Head of caudate nucleus (tissue), 42 donors: Measurements from ENCODE around the gene OR5K2.

Experiments
- DNase-seq, 42 donors: peaks; one replicate each; pipeline versions ENCODE4 v3.0.0 to v3.0.0-alpha.2; 2020 to 2021; ENCODE audit warnings: mixed read lengths in 7 of 42
- intact Hi-C: fragments of 100-400 bp; cut with DNase I; formaldehyde crosslinking; loops from one replicate; pipeline ENCODE4 v1.15.0; 2022

OR5K2 gene

DNA sequence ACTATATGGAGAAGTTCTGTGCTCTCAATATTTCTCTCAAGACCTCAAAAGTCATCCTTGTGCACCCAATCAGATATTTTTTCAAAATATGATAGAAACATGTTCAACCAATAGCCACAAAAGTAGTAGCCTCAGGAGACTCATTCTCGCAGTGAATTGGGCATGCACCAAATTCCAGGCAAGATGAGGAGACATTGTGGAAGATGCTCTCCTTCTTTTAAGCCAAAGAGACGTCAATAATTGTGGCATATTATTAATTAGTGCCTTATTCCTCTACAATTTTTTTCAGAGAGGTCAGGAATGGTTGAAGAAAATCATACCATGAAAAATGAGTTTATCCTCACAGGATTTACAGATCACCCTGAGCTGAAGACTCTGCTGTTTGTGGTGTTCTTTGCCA lies at the start of gene OR5K2:
Gene OR5K2, plus strand, starts transcription at position 301 of the 400 bp plus-strand sequence. Its CDS starts 0 bp downstream, at position 301.
- DNase-seq: no peak
- intact Hi-C loops: no loop called here

DNA sequence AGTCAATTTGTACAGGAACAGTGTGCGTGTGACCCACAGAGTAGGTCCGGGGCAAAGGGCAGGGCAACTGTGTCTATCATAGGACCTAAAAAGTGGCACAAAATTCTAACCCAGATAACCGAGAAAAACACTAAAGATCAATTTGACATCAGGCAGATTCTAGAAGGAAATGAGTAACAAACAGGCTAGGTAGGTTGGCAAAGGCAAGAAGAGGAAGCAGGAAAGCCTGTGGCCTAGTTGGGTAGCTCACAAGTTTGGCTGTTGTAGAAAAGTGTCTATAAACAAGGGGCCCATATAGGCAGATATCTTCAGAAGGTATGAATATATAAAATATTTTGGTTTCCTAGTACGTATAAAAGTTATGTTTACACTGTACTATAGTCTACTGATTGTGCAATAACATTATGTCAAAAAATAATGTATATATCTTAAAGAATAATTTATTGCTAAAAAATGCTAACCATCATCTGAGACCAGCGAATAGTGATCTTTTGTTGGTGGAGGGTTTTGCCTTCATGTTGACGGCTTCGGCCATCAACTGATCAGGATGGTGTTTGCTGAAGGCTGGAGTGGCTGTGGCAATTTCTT lies 47.8 kb upstream of the OR5K2 start:
- intact Hi-C loops: no loop called here
- DNase-seq: no peak

DNA sequence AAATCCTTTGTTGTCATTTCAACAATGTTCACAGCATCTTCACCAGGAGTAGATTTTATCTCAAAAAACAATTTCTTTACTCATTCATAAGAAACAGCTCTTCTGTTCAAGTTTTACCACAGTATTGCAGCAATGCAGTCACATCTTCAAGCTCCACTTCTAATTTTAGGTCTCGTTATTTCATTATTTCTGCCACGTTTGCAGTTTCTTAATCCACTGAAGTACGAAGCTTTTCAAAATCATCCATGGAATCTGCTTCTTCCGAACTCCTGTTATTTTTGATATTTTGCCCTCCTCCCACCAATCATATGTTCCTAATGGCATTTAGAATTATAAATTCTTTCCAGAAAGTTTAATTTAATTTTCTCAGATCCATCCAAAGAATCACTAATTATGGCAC lies 47.1 kb upstream of the OR5K2 start:
- no peak for DNase-seq
- intact Hi-C loops: no loop called here

DNA sequence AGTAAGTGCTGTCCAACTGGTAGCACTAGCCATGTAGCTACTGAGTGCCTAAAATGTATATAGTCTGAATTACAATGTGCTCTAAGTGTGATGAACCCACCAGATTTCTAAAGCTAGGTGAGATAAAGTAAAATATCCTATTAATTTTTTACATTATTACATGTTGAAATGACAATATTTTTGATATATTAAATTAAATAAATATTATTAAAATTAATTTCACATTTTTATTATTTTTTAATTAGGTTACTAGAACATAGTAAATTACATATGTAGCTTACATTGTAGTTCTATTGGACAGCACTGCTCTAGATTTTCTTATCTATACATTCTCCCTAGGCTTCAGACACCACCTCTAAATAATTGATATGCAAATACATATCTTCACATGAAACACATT lies 43.7 kb upstream of the OR5K2 start:
- intact Hi-C loops: no loop called here
- no peak for DNase-seq

DNA sequence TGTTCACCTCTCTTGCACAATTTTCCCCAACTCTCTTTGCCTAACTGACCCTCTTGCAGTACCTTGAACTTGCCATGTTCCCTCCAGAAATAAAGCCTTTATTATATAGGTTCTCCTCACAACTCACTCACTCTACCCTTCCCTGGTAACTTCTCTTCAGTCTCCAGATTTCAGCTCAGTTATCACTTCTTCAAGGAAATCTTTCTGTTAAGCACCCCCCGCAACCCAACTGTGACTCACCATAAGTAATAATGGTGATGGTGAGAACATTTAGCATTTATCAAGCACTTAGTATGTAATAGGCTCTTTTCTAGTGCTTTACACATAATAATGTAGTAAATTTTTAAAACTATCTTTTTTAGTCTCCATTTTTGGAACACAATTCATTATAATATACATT lies 42.6 kb upstream of the OR5K2 start:
- intact Hi-C loops: no loop called here
- DNase-seq: peak in 17 of 42 donors; percentile 8 to 76 (median 40)

DNA sequence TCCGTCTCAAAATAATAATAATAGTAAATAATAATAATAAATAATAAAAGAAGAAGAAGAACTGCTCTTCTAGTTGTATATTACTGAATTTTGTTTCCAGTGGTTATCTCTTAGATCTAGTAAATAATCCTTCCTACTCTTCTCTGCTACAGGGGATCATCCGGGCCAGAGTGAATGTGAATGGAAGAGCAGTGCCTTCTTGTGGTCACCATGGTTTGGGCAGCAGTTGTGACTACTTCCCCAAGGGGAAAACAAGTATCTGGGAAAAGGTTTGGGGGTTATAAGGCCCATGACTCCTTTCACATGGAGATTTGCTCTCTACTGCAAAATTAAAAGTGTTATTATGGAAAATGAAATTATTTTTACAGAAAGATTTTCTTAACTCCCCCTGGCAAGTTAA lies 39.9 kb upstream of the OR5K2 start:
- DNase-seq: no peak
- intact Hi-C loops: no loop called here

DNA sequence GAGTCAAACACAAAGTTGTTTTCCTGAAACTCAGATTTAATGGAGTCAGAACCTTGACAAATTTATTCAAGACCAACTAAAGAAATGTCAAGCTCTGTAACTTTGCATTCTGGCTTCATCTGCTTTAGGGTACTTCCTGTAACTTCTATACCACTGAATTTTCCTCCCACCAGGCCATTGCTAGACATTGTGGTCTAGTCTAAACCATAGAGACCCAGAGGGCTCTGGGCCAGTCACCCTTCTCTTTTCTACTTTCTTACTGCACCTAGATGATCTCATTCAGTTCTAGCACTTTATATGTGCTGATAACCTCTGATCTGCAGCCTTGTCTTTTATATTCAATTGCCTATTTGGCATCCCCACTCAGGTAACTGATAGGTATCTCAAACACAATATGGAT lies 37.3 kb upstream of the OR5K2 start:
- no peak for DNase-seq
- intact Hi-C loops: no loop called here

DNA sequence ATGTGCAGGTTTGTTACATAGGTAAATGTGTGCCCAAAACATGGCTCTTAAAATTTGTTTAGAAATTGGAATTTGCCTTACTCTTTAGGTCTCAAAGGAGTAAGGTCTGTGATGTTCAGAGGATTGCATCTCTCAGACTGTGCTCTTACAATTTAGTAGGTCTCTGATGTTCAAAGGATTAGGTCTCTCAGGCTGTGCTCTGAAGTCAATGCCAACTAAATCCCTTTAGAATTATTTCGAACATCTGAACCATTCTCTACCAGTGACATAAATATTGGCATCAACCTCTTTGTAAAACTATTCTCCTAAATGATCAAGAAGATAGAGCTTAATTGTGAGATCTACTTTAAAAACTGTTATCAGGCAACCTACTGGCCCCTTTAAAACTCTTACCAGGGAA lies 34.6 kb upstream of the OR5K2 start, which contains the start of gene OR5K1:
Gene OR5K1, plus strand, starts transcription at position 301 of the 400 bp plus-strand sequence. CDS start 6,376 bp downstream, outside the sequence.
- intact Hi-C loops: no loop called here
- no peak for DNase-seq

DNA sequence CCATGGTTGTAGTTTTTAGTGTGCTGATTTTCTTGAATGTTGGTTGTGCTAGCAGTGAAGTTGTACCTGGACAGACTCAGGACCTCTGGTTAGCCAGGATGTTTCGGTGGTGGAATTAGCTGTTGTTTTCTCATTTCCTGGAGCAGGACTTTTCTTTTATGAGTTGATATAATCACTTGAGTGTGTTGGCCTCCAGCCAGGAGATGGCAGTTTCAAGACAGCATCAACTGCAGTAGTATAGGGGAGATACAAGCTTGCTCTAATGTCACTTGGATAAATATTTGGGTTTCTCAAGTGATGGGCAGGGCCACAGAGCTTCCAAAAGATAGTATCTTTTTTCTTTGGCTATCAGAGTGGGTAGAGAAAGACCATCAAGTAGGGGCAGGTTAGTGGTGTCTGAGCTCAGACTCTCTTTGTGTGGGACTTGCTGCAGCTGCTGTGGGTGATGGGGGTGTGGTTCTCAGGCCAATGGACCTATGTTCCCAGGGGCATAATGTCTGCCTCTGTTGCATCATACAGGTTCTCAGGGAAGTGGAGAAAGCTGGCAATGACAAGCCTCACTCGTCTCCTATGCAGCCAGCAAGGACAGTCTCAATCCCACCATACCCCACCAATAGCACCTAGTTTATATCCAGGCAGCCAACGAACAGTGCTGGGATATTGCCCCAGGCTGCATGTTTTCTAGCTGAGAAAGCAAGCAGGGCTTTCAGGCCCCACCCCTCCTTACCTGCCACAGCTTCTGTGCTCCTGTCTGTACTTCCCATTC lies 14.6 kb upstream of the OR5K2 start:
- DNase-seq: no peak
- intact Hi-C loops: no loop called here

DNA sequence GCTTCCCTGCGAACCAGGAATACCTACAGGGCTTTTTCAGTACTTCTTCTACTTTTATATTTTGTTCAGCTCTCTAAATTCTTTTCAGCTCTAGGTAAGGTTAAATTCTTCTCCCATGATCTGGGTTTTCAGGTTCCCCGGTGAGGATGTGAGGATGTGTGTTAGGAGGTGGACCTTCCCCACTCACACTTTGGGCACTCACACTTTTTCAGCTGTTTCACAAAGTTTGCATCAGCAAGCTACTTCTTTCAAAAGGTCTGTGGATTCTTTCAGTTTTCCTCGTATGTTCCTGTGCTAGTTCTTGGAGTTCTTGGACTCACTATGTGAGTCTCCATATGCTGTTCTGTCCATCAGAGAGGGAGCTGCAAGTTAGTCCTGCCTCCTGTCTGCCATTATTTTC lies 13.9 kb upstream of the OR5K2 start:
- intact Hi-C loops: no loop called here

DNA sequence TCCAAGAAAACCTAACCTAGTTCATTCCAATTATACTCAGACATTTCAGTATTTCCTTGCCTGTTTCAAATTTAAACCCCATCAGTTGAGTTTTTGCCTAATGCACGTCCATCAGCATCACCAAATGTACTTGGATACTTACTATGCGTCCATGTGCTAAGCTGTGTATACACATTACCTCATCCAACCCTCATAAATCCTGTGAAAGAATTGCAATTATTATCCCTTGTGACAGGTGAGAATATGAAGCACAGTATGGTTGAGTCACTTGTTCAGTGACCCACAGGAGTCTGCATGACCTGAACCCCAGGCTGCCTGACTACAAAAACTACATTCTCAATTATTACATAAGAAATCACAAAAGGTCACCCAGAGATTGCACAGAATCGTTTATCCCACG lies 2.5 kb downstream of the OR5K2 start:
- DNase-seq: no peak
- intact Hi-C loops: no loop called here

More for the DNA sequence above, 13.9 kb upstream of the OR5K2 start:
- DNase-seq: no peak

DNA sequence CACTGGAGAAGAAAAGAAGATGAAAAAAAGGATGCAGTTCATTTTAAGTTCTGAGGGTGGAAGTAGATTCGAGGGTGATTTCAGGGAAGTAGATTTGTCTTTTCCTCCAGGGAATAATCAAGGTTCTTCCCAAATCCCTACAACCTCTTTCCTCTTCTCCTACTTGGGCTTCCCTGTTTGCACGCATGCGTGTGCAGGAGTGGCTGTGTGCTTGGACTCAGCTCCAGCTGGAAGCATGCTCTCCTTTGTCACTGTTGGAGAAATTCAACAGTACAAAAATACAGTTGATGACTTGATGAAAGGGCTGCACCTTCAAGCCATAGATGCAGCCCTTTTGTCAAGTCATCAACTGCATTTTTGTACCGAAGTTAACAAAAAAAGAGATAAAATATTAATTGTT lies 3.8 kb downstream of the OR5K2 start:
- DNase-seq: peak in 21 of 42 donors; percentile 21 to 78 (median 43)

DNA sequence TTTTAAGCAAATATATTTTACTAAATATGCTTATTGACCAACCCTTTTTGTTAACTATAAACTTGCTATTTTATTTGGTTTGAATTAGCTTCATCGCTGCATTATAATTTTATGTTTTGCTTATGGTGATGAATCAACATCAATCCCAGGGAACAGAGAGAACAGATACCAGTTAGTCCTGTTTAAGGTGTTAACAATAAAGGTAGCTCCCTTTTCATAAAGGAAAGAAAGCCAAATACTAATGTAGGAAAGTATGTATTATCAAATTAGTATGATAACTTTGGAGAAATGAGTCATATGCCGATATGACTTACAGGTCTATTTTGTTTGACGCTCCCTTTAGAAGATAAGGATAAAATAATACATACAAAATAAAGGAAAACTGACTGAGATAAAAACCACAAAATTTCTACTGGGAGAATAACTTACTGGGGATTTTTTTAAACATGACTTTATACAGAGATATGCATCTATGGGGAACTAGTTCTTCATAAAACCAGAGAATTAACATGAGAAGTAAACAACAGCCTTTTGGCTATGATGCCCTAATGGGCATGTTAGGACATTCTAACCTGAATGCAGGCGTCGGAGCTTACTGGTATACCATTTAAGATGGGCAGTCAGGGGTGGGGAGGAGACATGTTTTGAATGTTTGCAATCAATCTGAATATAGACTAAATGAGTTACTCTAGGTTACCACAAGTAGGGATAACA lies 4.5 kb downstream of the OR5K2 start:
- no peak for DNase-seq
- intact Hi-C loops: no loop called here

More for the DNA sequence above, 3.8 kb downstream of the OR5K2 start:
- intact Hi-C loops: no loop called here

DNA sequence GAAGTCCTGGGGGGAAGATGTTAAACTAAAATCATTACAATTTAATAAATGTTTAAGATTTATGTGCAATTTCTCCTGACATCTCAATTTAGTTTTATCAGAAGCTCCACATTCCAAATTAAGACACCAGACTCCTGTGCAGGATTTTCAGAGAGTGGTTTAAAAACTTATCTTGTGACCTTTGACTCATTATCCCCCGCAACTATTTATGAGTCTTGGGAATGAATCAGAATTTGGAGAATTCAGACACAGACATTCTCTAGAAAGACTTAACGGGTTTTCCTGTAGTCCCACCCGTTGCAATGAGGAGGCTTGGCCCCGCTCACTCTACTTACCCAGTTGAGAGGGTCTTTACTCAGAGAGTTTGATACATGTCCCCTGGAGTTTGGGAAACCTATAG lies 7.1 kb downstream of the OR5K2 start:
- intact Hi-C loops: no loop called here
- DNase-seq: no peak

DNA sequence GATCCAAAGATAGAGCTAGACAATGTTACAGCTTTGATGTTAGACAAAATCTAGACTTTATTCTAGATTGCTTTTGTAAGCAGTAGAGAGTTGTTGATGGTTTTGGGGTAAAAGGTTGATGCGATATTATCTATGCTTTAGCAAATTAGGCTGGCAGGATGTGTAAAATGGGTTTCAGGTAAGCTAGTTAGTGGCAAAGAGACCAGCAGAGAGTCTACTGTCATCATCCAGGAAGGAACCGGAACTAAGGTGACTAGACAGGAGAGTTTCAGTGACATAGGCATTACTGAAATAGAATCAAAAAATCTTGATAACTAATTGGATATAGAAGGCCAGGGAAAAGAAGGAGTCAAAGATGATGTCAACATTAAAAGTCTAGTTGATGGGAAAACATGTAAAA lies 11.1 kb downstream of the OR5K2 start:
- no peak for DNase-seq
- intact Hi-C loops: no loop called here

DNA sequence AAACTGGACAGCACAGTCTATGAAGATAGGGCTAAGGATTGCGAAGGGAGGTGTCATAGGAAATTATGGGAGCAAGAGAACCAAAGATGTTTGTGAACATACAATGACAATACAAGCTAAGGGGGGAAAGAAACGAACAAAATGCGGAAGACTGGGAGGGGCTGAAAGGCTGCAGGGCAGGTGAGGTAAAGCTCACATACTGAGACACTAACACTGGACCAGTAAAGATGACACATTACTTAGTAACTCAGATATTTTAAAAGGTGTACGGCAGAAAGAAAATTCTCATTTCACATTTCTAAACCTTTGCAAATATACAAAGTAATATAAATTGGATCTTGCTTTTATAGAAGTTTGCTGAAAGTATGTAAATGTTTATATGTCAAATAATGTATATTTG lies 15.1 kb downstream of the OR5K2 start:
- intact Hi-C loops: no loop called here

DNA sequence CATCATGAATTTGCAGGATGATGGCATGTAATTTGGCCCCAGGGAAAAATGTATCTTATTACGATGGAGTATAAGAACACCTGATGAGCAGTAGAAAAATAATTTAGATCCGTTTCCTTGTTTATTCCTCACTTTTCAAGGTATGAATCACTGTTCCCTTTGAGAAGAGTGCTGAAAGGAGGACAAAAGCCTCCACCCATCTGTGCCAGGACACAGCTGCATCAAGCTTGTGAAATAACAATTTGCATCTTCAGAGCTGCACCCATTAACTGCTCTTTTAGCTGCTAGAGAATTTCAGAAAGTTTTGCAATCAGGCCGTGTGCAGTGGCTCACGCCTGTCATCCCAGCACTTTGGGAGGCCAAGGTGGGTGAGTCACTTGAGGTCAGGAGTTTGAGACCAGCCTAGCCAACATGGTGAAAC lies 15.6 kb downstream of the OR5K2 start:
- DNase-seq: peak in 6 of 42 donors; percentile 12 to 40 (median 32)
- intact Hi-C loops: no loop called here

More for the DNA sequence above, 15.1 kb downstream of the OR5K2 start:
- no peak for DNase-seq

DNA sequence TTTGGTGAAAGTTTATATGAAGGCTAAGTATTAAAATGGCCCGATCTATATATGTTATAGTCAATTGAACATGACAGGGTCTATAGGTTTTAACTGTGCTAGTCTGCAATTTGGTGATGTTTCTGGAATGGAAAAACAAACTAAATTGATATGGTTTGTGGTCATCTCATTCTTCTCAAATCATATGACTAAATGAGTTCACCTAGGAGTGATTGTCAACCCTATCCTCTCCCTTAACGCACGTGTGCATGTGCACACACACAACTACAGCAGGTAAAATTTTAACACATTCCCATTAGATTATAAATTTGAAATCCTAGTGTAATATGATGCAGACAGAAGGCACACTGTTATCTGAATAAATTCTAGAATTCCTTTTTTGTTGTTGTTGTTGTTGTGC lies 16.3 kb downstream of the OR5K2 start:
- no peak for DNase-seq
- intact Hi-C loops: no loop called here

DNA sequence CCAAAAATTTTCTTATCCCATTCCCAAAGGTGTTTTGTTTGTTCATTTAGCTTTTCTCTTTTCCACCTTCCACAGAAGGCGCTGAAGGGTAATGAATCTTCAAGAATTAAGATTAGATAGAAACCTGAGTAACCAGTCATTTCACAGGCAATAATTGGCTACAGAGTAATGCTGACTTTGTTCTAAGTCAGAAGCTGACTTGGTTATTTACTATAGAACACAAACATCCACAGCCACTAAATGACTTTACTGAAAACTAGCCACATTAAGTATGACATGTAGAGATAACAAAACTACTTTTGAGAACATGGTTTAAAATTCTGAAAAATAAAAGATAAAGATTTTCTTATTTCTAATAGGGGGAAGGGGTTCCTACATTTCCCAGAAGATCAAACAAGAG lies 17.5 kb downstream of the OR5K2 start:
- no peak for DNase-seq
- intact Hi-C loops: no loop called here

DNA sequence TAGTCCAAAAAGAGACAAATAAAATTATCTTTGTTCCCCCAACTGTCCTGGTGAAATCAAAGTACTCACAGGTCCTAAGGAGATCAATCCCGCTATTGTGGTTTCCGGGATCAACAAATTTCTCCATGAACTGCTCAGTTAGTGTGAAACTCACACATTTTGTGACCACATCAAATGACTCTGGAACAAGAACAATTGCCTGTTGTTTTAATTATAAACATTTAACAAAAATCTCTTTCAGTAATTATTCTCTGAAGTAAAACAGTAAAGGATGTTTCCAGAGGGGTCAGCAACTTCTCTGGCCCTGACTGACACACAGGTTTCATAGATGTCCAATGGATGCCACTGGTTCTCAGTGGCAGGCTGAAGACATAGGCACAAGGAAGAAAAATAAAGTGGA lies 21.3 kb downstream of the OR5K2 start:
- DNase-seq: peak in 26 of 42 donors; percentile 13 to 80 (median 46)
- intact Hi-C loops: no loop called here
